ENCODE measurements around the gene JAKMIP1. TPM values are rescaled to one million over a fixed set of nuclear protein-coding genes. Genes with fewer than 3 reads are reported as not detected.

The JAKMIP1 gene
- total RNA-seq, 1 donor: not detected

GRCh38 chr4:6190486-6190885 lies 9.9 kb downstream of the JAKMIP1 start:
- DNase-seq (ENCODE audit: insufficient read length, low spot score, missing footprints): no peak
- Histone ChIP-seq H3K79me2 (ENCODE audit: insufficient read depth, low read length) (no peaks in the 10 kb centered on the region), H3K4me1 (ENCODE audit: insufficient read depth, low read length) (no peaks in the 10 kb centered on the region), H2AFZ (ENCODE audit: low read length) (no peak overlapping the region), H3K27me3 (ENCODE audit: insufficient read depth, low read length) (peaks cover 3% of the 10 kb centered on the region), H3K4me2 (ENCODE audit: insufficient read depth, low read length) (no peak overlapping the region), H3K27ac (ENCODE audit: low read depth, low read length) (no peak overlapping the region), H3K36me3 (ENCODE audit: insufficient read depth, low read length) (no peaks in the 10 kb centered on the region), H3K9me3 (ENCODE audit: low read depth, low read length) (no peaks in the 10 kb centered on the region), H3K4me3 (ENCODE audit: insufficient read depth, low read length) (no peak overlapping the region), H4K20me1 (ENCODE audit: insufficient read depth, low read length) (no peaks in the 10 kb centered on the region)
- TF ChIP-seq, protein P1, sequence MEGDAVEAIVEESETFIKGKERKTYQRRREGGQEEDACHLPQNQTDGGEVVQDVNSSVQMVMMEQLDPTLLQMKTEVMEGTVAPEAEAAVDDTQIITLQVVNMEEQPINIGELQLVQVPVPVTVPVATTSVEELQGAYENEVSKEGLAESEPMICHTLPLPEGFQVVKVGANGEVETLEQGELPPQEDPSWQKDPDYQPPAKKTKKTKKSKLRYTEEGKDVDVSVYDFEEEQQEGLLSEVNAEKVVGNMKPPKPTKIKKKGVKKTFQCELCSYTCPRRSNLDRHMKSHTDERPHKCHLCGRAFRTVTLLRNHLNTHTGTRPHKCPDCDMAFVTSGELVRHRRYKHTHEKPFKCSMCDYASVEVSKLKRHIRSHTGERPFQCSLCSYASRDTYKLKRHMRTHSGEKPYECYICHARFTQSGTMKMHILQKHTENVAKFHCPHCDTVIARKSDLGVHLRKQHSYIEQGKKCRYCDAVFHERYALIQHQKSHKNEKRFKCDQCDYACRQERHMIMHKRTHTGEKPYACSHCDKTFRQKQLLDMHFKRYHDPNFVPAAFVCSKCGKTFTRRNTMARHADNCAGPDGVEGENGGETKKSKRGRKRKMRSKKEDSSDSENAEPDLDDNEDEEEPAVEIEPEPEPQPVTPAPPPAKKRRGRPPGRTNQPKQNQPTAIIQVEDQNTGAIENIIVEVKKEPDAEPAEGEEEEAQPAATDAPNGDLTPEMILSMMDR (IDR thresholded peaks at IDR 0.05; ENCODE audit: extremely low read depth, low read depth, low read length): no peak

- Histone ChIP-seq H3K79me2 (ENCODE audit: insufficient read depth, low read length) (no peaks in the 10 kb centered on the region), H4K20me1 (ENCODE audit: insufficient read depth, low read length) (no peaks in the 10 kb centered on the region), H3K9me3 (ENCODE audit: low read depth, low read length) (no peaks in the 10 kb centered on the region), H3K27me3 (ENCODE audit: insufficient read depth, low read length) (peaks cover 3% of the 10 kb centered on the region), H3K4me2 (ENCODE audit: insufficient read depth, low read length) (no peak overlapping the region), H3K4me1 (ENCODE audit: insufficient read depth, low read length) (no peaks in the 10 kb centered on the region), H3K4me3 (ENCODE audit: insufficient read depth, low read length) (no peak overlapping the region), H3K36me3 (ENCODE audit: insufficient read depth, low read length) (no peaks in the 10 kb centered on the region), H2AFZ (ENCODE audit: low read length) (no peak overlapping the region), H3K27ac (ENCODE audit: low read depth, low read length) (no peak overlapping the region)
- DNase-seq (ENCODE audit: insufficient read length, low spot score, missing footprints): no peak
- TF ChIP-seq, protein P1 (IDR thresholded peaks at IDR 0.05; ENCODE audit: extremely low read depth, low read depth, low read length): no peak
Observed at GRCh38 chr4:6189511-6189910, 10.8 kb downstream of the JAKMIP1 start.

- no peaks in the 10 kb centered on the region for H3K9me3 ChIP-seq (ENCODE audit: low read depth, low read length)
- no peaks in the 10 kb centered on the region for H3K79me2 ChIP-seq (ENCODE audit: insufficient read depth, low read length)
- no peaks in the 10 kb centered on the region for H3K36me3 ChIP-seq (ENCODE audit: insufficient read depth, low read length)
- peaks cover 3% of the 10 kb centered on the region for H3K27me3 ChIP-seq (ENCODE audit: insufficient read depth, low read length)
- H2AFZ ChIP-seq (ENCODE audit: low read length): no peak overlapping the region
- no peak overlapping the region for H3K27ac ChIP-seq (ENCODE audit: low read depth, low read length)
- no peak overlapping the region for H3K4me2 ChIP-seq (ENCODE audit: insufficient read depth, low read length)
- no peaks in the 10 kb centered on the region for H4K20me1 ChIP-seq (ENCODE audit: insufficient read depth, low read length)
- H3K4me3 ChIP-seq (ENCODE audit: insufficient read depth, low read length): no peak overlapping the region
- no peaks in the 10 kb centered on the region for H3K4me1 ChIP-seq (ENCODE audit: insufficient read depth, low read length)
- TF ChIP-seq, protein P1 (IDR thresholded peaks at IDR 0.05; ENCODE audit: extremely low read depth, low read depth, low read length): no peak
- no peak for DNase-seq (ENCODE audit: insufficient read length, low spot score, missing footprints)
Observed at GRCh38 chr4:6188687-6189305, 11.6 kb downstream of the JAKMIP1 start.

DNA sequence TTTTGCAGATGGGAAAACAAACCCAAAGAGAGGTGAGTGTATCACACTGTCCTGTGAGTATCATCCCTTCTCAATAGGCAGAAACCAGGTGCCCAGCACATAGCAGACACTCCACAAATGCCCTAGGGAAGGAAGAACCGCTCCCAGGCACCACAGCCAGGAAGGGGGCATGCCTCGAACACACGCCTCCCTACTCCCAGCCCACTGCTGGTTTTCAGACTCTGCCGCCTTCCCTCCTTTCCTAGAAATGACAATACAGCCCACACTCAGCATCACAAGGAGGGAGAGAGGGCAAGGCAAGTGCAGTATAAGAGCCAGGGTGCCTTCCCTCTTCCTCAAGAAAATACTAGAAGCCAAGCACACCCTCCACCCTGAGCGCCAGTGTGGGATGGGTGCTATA lies 16.2 kb downstream of the JAKMIP1 start:
- Histone ChIP-seq H3K4me1 (ENCODE audit: insufficient read depth, low read length) (no peaks in the 10 kb centered on the region), H3K9me3 (ENCODE audit: low read depth, low read length) (no peaks in the 10 kb centered on the region), H3K36me3 (ENCODE audit: insufficient read depth, low read length) (no peaks in the 10 kb centered on the region), H2AFZ (ENCODE audit: low read length) (no peak overlapping the region), H4K20me1 (ENCODE audit: insufficient read depth, low read length) (no peaks in the 10 kb centered on the region), H3K27ac (ENCODE audit: low read depth, low read length) (no peak overlapping the region), H3K4me3 (ENCODE audit: insufficient read depth, low read length) (no peak overlapping the region), H3K27me3 (ENCODE audit: insufficient read depth, low read length) (no peaks in the 10 kb centered on the region), H3K79me2 (ENCODE audit: insufficient read depth, low read length) (no peaks in the 10 kb centered on the region), H3K4me2 (ENCODE audit: insufficient read depth, low read length) (no peak overlapping the region)
- DNase-seq (ENCODE audit: insufficient read length, low spot score, missing footprints): peak; percentile 27
- TF ChIP-seq, protein P1 (IDR thresholded peaks at IDR 0.05; ENCODE audit: extremely low read depth, low read depth, low read length): no peak
